Vagina (tissue), 2 donors: ENCODE measurements around the gene TM4SF5.

ENCODE experiments used
- POLR2A ChIP-seq, 2 donors: fragments of 450-650 bp; IDR thresholded peaks; one replicate each; pipeline ENCODE4 v1.6.1; 2017; ENCODE audit warnings: antibody characterized with exemption in 2 of 2, mild to moderate bottlenecking in 2 of 2, moderate library complexity in 2 of 2
- TF ChIP-seq, protein P1 (sequence below), 3 experiments: fragments of 450-650 bp in 2 of 3; fragments of 200-600 bp in 1 of 3; sonication (generic) in 1 of 3; IDR thresholded peaks; one replicate each; pipeline ENCODE4 v1.5.1; 2017 to 2019; ENCODE audit warnings: antibody characterized with exemption in 3 of 3, mild to moderate bottlenecking in 2 of 3, moderate library complexity in 2 of 3

DNA sequence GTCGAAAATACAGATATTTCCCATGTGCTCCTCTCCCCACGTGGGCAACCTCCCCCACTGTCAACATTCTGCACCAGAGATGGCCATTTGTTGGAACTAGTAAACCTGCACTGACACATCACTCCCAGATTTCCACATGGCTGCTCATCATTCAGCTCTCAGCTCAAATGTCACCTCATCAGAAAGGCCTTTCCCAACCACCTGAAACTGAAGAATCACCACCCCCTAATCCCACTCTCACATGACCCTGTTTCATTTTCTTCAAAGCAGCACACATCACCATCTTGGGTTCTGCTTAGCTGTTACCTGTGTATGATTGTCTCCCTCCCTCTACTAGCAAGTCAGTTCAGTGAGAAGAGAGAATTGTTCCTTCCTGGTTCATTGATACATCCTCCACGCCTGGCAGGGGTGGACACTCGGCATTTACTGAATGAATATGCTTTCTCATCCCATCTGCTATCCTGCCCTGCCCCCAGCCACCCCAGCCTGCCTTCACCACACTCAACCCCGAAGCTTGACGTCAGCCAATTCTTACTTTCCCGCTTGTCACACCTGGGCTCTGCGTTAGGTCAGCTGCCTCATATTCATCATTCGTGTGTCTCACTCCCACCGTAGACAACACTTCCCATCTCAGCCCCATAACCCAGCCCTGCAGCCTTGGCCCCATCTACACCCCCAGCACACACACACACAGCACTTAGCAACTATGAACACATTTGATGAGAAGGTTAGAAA lies 28.9 kb downstream of the TM4SF5 start:
- no peak for TF ChIP-seq POLR2A (IDR thresholded peaks at IDR 0.05)
- TF ChIP-seq, protein P1, sequence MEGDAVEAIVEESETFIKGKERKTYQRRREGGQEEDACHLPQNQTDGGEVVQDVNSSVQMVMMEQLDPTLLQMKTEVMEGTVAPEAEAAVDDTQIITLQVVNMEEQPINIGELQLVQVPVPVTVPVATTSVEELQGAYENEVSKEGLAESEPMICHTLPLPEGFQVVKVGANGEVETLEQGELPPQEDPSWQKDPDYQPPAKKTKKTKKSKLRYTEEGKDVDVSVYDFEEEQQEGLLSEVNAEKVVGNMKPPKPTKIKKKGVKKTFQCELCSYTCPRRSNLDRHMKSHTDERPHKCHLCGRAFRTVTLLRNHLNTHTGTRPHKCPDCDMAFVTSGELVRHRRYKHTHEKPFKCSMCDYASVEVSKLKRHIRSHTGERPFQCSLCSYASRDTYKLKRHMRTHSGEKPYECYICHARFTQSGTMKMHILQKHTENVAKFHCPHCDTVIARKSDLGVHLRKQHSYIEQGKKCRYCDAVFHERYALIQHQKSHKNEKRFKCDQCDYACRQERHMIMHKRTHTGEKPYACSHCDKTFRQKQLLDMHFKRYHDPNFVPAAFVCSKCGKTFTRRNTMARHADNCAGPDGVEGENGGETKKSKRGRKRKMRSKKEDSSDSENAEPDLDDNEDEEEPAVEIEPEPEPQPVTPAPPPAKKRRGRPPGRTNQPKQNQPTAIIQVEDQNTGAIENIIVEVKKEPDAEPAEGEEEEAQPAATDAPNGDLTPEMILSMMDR (IDR thresholded peaks at IDR 0.05): no peak
